Measurements from ENCODE around the gene SH3TC1. TPM values are rescaled to one million over a fixed set of nuclear protein-coding genes. Genes with fewer than 3 reads are reported as not detected.

SH3TC1 gene
- total and polyA plus RNA-seq, 2 of the 8 experiments (the other 6 are each of a cell fraction or from before 2014, with no cell fraction given) = 0.15 TPM; not detected in 1

DNA sequence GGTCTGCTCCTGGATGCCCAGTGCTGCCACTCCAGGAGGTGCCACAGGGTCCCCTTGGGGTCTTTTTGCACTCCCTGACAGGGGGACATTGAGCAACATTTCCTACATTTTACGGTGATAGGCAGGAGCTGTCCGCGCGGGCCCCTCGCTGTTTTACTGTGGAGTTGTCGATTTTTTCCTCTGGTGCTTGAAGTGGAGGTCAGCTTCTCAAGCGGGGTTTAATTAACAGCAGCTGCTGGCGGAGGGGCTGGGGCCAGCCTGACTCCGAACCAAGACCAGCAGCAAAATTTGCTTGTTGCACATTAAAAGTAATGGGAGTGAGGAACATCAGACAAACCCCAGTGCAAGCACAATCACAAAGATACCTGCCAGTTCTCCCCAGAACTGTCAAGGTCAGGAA is 13.2 kb upstream of the SH3TC1 start:
- Histone ChIP-seq H2BK15ac (ENCODE audit: low read length) (no peak overlapping the region), H2BK5ac (ENCODE audit: low read depth, low read length) (no peak overlapping the region), H4K91ac (replicated peaks; ENCODE audit: insufficient read length, low read length) (no peak overlapping the region), H3K27me3 (replicated peaks in 1 of 4; ENCODE audit: control insufficient read depth in 3 of 4, extremely low read depth in 1 of 4, insufficient read depth in 3 of 4, low read length in 3 of 4) (no peaks in the 10 kb centered on the region), H4K5ac (ENCODE audit: insufficient read length, low read depth, low read length) (no peak overlapping the region), H3K4me2 (ENCODE audit: insufficient read depth in 1 of 2, low read depth in 2 of 2, low read length in 2 of 2) (no peak overlapping the region), H2AFZ (ENCODE audit: low read length) (no peak overlapping the region), H3K4me1 (replicated peaks in 1 of 4; ENCODE audit: control insufficient read depth in 3 of 4, insufficient read depth in 4 of 4, low read length in 3 of 4) (peaks cover 0 to under 1% (median 0%) of the 10 kb centered on the region in 4 experiments; a peak in 1 of 7 replicates), H3K79me1 (ENCODE audit: low read depth, low read length) (no peaks in the 10 kb centered on the region), H3K56ac (replicated peaks; ENCODE audit: insufficient read length, low read depth, low read length) (no peak overlapping the region), H2BK20ac (ENCODE audit: low read length) (no peak overlapping the region), H3K27ac (ENCODE audit: low read depth, low read length) (no peak overlapping the region), H3K4me3 (ENCODE audit: extremely low read depth in 1 of 4, insufficient read depth in 2 of 4, low read depth in 3 of 4, low read length in 4 of 4) (no peak overlapping the region), H3K18ac (ENCODE audit: extremely low read depth, low read length) (no peak overlapping the region), H4K20me1 (replicated peaks in 1 of 2; ENCODE audit: control insufficient read depth in 1 of 2, insufficient read depth in 2 of 2, low read length in 2 of 2) (peaks cover 0 to under 1% of the 10 kb centered on the region in 2 experiments), H2AK5ac (ENCODE audit: low read depth, low read length) (no peak overlapping the region), H2BK12ac (ENCODE audit: low read depth, low read length) (no peak overlapping the region), H2BK120ac (replicated peaks; ENCODE audit: low read depth, low read length) (no peak overlapping the region), H4K8ac (ENCODE audit: extremely low read depth, insufficient read depth, low read length) (no peak overlapping the region), H3K4ac (replicated peaks; ENCODE audit: insufficient read length, low read depth, low read length) (no peak overlapping the region), H3K79me2 (ENCODE audit: control insufficient read depth in 1 of 2, insufficient read depth in 2 of 2, low read length in 2 of 2) (no peaks in the 10 kb centered on the region), H3K9me3 (ENCODE audit: insufficient read depth in 2 of 2, low read depth in 1 of 2, low read length in 1 of 2) (no peaks in the 10 kb centered on the region), H3K36me3 (ENCODE audit: control insufficient read depth in 2 of 4, insufficient read depth in 4 of 4, low read length in 3 of 4) (no peaks in the 10 kb centered on the region), H3K23ac (ENCODE audit: insufficient read length) (no peak overlapping the region), H3K9ac (replicated peaks in 1 of 4; ENCODE audit: extremely low read depth in 1 of 4, low read depth in 3 of 4, low read length in 3 of 4) (no peak overlapping the region), H3K14ac (ENCODE audit: insufficient read length) (no peak overlapping the region), H3K23me2 (ENCODE audit: low read depth, low read length) (no peaks in the 10 kb centered on the region)
- 83% methylated on average over 9 of the region's 9 CpGs; no CpG with 5 or more reads in 1 of the 2 experiments for WGBS, 2 experiments (ENCODE audit: extremely low coverage in 1 of 2, insufficient coverage in 1 of 2, insufficient read length in 1 of 2, insufficient replicate concordance in 2 of 2, low coverage in 1 of 2, low lambda C conversion rate in 2 of 2, missing lambda C conversion rate in 1 of 2)
- no peak for FAIRE-seq
- no peak for DNase-seq (ENCODE audit: low read depth in 1 of 2, low spot score in 2 of 2)
- ChIA-PET CTCF (ENCODE audit: partially characterized antibody) (interaction anchor here (1.3 to 1.5 kb wide), 2 partner anchors 9 to 61 kb away, joined by 3 to 6 read pairs; no protein-coding TSS in a partner anchor), POLR2A (ENCODE audit: partially characterized antibody) (interaction anchor here (0.7 kb wide), 1 partner anchor 39 kb away, joined by 3 read pairs; no protein-coding TSS in a partner anchor)
- no peak for TF ChIP-seq EP300 (IDR thresholded peaks at IDR 0.05; ENCODE audit: borderline replicate concordance in 1 of 2, low read depth in 2 of 2, low read length in 2 of 2)
- no peak for TF ChIP-seq BRCA1 (IDR thresholded peaks at IDR 0.05; ENCODE audit: low read depth, low read length)
- no peak for TF ChIP-seq TAF1 (IDR thresholded peaks at IDR 0.05; ENCODE audit: low read depth, low read length)
